Gastrocnemius medialis (tissue), 4 donors: ENCODE results near the gene SFSWAP.

Source experiments
- POLR2A ChIP-seq, 2 donors: fragments of 450-650 bp; IDR thresholded peaks; one replicate each; pipeline ENCODE4 v1.6.1; 2017; ENCODE audit warnings: antibody characterized with exemption in 2 of 2, mild to moderate bottlenecking in 2 of 2, moderate library complexity in 2 of 2
- TF ChIP-seq, protein P1 (sequence below), 5 experiments: fragments of 450-650 bp in 3 of 5; fragments of 200-600 bp in 2 of 5; sonication (generic) in 2 of 5; IDR thresholded peaks in 4 of 5; conservative IDR thresholded peaks in 1 of 5; 1 replicate in 4 of 5; 2 replicates in 1 of 5; pipeline ENCODE4 v1.5.1; 2016 to 2019; ENCODE audit warnings: antibody characterized with exemption in 5 of 5, mild to moderate bottlenecking in 3 of 5, moderate library complexity in 3 of 5

DNA sequence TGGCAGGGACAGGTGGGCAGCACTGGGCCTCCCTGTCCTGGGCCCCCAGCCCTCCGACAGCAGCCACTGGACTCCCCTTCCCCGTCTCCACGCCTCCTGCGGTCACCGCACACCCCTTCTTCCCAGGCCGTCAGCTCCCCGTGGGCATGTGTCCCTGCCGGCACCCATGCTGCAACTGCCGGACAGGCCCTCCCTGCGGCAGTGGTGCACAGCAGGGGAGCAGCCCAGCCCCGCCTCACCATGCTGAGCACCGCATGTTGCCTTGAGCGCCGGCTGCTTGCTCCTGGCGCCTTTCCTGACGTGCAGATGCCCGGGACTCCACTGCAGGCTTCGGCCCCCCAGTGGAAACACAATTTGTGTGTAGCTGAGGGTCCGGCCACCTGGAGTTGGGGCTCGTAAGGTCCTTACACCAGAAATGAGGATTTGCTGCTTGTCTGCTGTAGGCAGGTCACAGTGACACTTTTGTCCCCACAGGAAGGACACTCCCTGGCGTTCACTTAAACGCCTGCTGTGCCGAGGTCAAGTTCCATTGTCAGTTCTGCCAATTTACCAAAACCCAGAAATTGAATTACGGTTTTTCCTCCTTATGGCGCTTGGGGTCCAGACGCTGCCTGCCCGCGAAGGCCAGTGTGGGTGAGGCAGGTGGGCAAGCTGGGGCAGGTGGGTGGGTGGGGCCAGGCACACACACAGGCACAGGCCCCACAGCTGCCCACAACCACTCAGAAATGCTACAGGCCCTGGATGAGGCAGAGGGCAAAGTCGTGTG, 89.1 kb downstream of the SFSWAP start:
- TF ChIP-seq POLR2A (IDR thresholded peaks at IDR 0.05) = no peak
- TF ChIP-seq, protein P1, sequence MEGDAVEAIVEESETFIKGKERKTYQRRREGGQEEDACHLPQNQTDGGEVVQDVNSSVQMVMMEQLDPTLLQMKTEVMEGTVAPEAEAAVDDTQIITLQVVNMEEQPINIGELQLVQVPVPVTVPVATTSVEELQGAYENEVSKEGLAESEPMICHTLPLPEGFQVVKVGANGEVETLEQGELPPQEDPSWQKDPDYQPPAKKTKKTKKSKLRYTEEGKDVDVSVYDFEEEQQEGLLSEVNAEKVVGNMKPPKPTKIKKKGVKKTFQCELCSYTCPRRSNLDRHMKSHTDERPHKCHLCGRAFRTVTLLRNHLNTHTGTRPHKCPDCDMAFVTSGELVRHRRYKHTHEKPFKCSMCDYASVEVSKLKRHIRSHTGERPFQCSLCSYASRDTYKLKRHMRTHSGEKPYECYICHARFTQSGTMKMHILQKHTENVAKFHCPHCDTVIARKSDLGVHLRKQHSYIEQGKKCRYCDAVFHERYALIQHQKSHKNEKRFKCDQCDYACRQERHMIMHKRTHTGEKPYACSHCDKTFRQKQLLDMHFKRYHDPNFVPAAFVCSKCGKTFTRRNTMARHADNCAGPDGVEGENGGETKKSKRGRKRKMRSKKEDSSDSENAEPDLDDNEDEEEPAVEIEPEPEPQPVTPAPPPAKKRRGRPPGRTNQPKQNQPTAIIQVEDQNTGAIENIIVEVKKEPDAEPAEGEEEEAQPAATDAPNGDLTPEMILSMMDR (IDR thresholded peaks at IDR 0.05 in 4 of 5, conservative IDR thresholded peaks at IDR 0.05 in 1 of 5) = no peak
